22Rv1 (cell line): ENCODE results near the gene SPIB.

Source experiments
- H3K27ac ChIP-seq: fragments of 450-650 bp; 2 replicates; pipeline ENCODE4 v1.5.1; 2017
- CTCF ChIP-seq: fragments of 450-650 bp; IDR thresholded peaks from 2 replicates; pipeline ENCODE4 v1.5.1; 2017; ENCODE audit warnings: mild to moderate bottlenecking
- ZFX ChIP-seq: fragments of 450-650 bp; IDR thresholded peaks from 2 replicates; pipeline ENCODE4 v1.6.1; 2017; ENCODE audit warnings: antibody characterized with exemption, borderline replicate concordance

The SPIB gene

GRCh38 chr19:50431343-50432220 lies 12.8 kb downstream of the SPIB start:
- no peak overlapping the region for H3K27ac ChIP-seq
- no peak for TF ChIP-seq ZFX
- no peak for TF ChIP-seq CTCF

- no peak within 1 kb of the TSS for H3K27ac ChIP-seq
- TF ChIP-seq ZFX (no peak), CTCF (no peak)
Measured at GRCh38 chr19:50432221-50433028, 13.7 kb downstream of the SPIB start, which contains the start of gene MYBPC2. Gene MYBPC2 (plus strand): TSS chr19:50432892. CDS start chr19:50432954, 62 bp downstream.

- H3K27ac ChIP-seq, result no peak overlapping the region
- no peak for TF ChIP-seq ZFX
- TF ChIP-seq CTCF, result no peak
Measured at GRCh38 chr19:50433201-50434180, 14.8 kb downstream of the SPIB start.

- no peak for TF ChIP-seq ZFX
- no peak for TF ChIP-seq CTCF
- H3K27ac ChIP-seq, result no peak overlapping the region
Measured at GRCh38 chr19:50434525-50434924, 15.8 kb downstream of the SPIB start.

- no peak overlapping the region for H3K27ac ChIP-seq
- TF ChIP-seq CTCF, result no peak
- no peak for TF ChIP-seq ZFX
Measured at GRCh38 chr19:50435221-50435620, 16.5 kb downstream of the SPIB start.

GRCh38 chr19:50435627-50436026 lies 16.9 kb downstream of the SPIB start:
- no peak overlapping the region for H3K27ac ChIP-seq
- TF ChIP-seq ZFX, result no peak
- TF ChIP-seq CTCF, result no peak
